Liver (tissue), 3 donors: Measurements from ENCODE around the gene HOXD13.

Experiments
- ATF3 ChIP-seq: IDR thresholded peaks from 2 replicates; pipeline ENCODE4 v1.6.1; 2016; ENCODE audit warnings: antibody characterized with exemption
- EGR1 ChIP-seq, 2 donors: IDR thresholded peaks; 2 replicates each; pipeline ENCODE4 v1.6.1; 2016 to 2018; ENCODE audit warnings: antibody characterized with exemption in 2 of 2, low read depth in 2 of 2
- FOXA1 ChIP-seq: IDR thresholded peaks from 2 replicates; pipeline ENCODE4 v1.6.1; 2016; ENCODE audit warnings: antibody characterized with exemption
- GABPA ChIP-seq, 2 donors: IDR thresholded peaks in 1 of 2; conservative IDR thresholded peaks in 1 of 2; 2 replicates each; pipeline ENCODE4 v1.6.1; 2016; ENCODE audit warnings: antibody characterized with exemption in 2 of 2, mild to moderate bottlenecking in 1 of 2, moderate library complexity in 1 of 2
- JUND ChIP-seq, 2 donors: IDR thresholded peaks; 2 replicates each; pipeline ENCODE4 v1.6.1; 2016; ENCODE audit warnings: antibody characterized with exemption in 2 of 2
- MAX ChIP-seq: IDR thresholded peaks from 2 replicates; pipeline ENCODE4 v1.6.1; 2016; ENCODE audit warnings: antibody characterized with exemption
- NR2F2 ChIP-seq: IDR thresholded peaks from 2 replicates; pipeline ENCODE4 v1.6.1; 2016; ENCODE audit warnings: antibody characterized with exemption
- RAD21 ChIP-seq, 2 donors: IDR thresholded peaks; 2 replicates each; pipeline ENCODE4 v1.6.1; 2016; ENCODE audit warnings: antibody characterized with exemption in 2 of 2, mild to moderate bottlenecking in 2 of 2
- SP1 ChIP-seq: IDR thresholded peaks from 2 replicates; pipeline ENCODE4 v1.6.1; 2018; ENCODE audit warnings: antibody characterized with exemption, mild to moderate bottlenecking
- TAF1 ChIP-seq: conservative IDR thresholded peaks from 2 replicates; pipeline ENCODE4 v1.6.1; 2016; ENCODE audit warnings: antibody characterized with exemption, mild to moderate bottlenecking
- YY1 ChIP-seq: IDR thresholded peaks from 2 replicates; pipeline ENCODE4 v1.6.1; 2016; ENCODE audit warnings: antibody characterized with exemption, mild to moderate bottlenecking
- TF ChIP-seq, protein P1 (sequence below): fragments of 150-350 bp; IDR thresholded peaks from 2 replicates; pipeline ENCODE4 v1.5.1; 2017; ENCODE audit warnings: improper control_type of control experiment, low read depth, low read length; ENCODE audit not compliant: missing input control
- TF ChIP-seq, protein P2 (sequence below): IDR thresholded peaks from 2 replicates; pipeline ENCODE4 v1.6.1; 2016; ENCODE audit warnings: antibody characterized with exemption, mild to moderate bottlenecking
- donor health status: healthy.
- donor health status: healthy.

DNA sequence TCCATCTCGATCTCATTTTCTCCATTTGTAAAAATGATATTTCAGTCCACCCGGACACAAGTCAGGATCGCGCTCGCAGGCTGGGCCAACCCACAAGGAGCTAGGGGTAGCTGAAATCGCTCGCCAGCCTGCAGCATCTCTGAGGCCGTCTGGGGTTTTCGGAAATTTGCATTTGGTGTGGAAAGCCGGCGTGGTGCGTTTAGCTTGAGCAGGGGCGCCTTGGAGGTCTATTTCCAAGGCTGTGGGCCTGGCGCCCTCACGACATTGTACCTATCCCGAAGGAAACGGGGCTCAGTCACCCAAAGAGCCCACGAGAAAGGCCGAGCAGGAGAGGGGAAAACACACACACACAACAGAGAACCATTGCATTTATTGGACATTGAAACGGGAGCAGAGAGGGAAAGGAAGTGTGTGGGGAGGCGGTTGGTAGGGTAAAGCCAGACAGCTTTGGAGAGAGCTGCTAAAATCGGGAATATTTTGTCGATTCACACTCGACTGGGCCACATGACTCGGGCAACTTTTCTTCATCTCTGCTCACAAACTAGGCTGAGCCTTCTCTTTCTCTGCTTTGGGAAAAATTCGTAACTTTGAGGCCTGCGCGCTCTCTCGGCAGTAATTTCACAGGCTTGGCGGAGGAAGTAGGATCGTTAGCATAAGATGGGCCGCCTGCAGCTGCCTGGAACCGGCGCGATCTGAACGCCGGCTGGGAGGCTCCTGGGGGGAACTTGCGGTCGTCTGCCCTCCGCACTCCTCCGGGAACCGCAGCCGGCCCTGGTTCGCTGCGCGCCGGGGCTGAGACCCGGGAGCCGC, 35.9 kb downstream of the HOXD13 start:
- TF ChIP-seq, protein P1, sequence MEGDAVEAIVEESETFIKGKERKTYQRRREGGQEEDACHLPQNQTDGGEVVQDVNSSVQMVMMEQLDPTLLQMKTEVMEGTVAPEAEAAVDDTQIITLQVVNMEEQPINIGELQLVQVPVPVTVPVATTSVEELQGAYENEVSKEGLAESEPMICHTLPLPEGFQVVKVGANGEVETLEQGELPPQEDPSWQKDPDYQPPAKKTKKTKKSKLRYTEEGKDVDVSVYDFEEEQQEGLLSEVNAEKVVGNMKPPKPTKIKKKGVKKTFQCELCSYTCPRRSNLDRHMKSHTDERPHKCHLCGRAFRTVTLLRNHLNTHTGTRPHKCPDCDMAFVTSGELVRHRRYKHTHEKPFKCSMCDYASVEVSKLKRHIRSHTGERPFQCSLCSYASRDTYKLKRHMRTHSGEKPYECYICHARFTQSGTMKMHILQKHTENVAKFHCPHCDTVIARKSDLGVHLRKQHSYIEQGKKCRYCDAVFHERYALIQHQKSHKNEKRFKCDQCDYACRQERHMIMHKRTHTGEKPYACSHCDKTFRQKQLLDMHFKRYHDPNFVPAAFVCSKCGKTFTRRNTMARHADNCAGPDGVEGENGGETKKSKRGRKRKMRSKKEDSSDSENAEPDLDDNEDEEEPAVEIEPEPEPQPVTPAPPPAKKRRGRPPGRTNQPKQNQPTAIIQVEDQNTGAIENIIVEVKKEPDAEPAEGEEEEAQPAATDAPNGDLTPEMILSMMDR: no peak
- TF ChIP-seq RAD21 (IDR thresholded peaks at IDR 0.05): no peak
- TF ChIP-seq YY1: no peak
- TF ChIP-seq, protein P2, sequence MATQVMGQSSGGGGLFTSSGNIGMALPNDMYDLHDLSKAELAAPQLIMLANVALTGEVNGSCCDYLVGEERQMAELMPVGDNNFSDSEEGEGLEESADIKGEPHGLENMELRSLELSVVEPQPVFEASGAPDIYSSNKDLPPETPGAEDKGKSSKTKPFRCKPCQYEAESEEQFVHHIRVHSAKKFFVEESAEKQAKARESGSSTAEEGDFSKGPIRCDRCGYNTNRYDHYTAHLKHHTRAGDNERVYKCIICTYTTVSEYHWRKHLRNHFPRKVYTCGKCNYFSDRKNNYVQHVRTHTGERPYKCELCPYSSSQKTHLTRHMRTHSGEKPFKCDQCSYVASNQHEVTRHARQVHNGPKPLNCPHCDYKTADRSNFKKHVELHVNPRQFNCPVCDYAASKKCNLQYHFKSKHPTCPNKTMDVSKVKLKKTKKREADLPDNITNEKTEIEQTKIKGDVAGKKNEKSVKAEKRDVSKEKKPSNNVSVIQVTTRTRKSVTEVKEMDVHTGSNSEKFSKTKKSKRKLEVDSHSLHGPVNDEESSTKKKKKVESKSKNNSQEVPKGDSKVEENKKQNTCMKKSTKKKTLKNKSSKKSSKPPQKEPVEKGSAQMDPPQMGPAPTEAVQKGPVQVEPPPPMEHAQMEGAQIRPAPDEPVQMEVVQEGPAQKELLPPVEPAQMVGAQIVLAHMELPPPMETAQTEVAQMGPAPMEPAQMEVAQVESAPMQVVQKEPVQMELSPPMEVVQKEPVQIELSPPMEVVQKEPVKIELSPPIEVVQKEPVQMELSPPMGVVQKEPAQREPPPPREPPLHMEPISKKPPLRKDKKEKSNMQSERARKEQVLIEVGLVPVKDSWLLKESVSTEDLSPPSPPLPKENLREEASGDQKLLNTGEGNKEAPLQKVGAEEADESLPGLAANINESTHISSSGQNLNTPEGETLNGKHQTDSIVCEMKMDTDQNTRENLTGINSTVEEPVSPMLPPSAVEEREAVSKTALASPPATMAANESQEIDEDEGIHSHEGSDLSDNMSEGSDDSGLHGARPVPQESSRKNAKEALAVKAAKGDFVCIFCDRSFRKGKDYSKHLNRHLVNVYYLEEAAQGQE: no peak
- TF ChIP-seq SP1: no peak
- no peak for TF ChIP-seq GABPA (IDR thresholded peaks at IDR 0.05 in 1 of 2, conservative IDR thresholded peaks at IDR 0.05 in 1 of 2)
- TF ChIP-seq TAF1: no peak
- TF ChIP-seq MAX: no peak
- no peak for TF ChIP-seq JUND (IDR thresholded peaks at IDR 0.05)
- TF ChIP-seq EGR1 (IDR thresholded peaks at IDR 0.05; ENCODE audit: low read depth in 2 of 2): no peak
- TF ChIP-seq FOXA1: no peak
- TF ChIP-seq NR2F2: no peak
- no peak for TF ChIP-seq ATF3
